SK-N-SH (cell line): ENCODE measurements around the gene SH2D3C. TPM values are rescaled to one million over a fixed set of nuclear protein-coding genes. Genes with fewer than 3 reads are reported as not detected.

Experiments
- CTCF ChIA-PET: fragments of 300-600, 350-600 bp; formaldehyde crosslinking; extraction: SDS; loops from one replicate; lab custom pipeline; 2021; lab: Yijun Ruan, JAX
- POLR2A ChIA-PET: fragments of 350-600 bp; sonication (Branson Sonifier 250); formaldehyde crosslinking; extraction: SDS; loops from one replicate; lab custom pipeline; 2020; ENCODE audit warnings: antibody characterized with exemption, inconsistent platforms; lab: Yijun Ruan, JAX
- DNase-seq: peaks from one replicate; pipeline ENCODE4 v3.0.0; 2012
- H2AFZ ChIP-seq: fragments of 200-600 bp; sonication (generic); 2 replicates; pipeline ENCODE4 v1.8.1; 2016; ENCODE audit warnings: antibody characterized with exemption, mild to moderate bottlenecking, low read depth
- H3F3A ChIP-seq: fragments of 200-600 bp; sonication (generic); replicated peaks from 2 replicates; pipeline ENCODE3; 2016; ENCODE audit warnings: antibody characterized with exemption, mild to moderate bottlenecking; ENCODE audit not compliant: insufficient read depth
- H3K27ac ChIP-seq, 2 experiments: fragments of 200-500 bp in 1 of 2; fragments of 200-600 bp in 1 of 2; sonication (Bioruptor generic) in 1 of 2; sonication (generic), shearing (Covaris generic) in 1 of 2; 2 replicates each; pipeline versions ENCODE4 v1.5.1 to v1.6.1; 2014 to 2016; ENCODE audit warnings: low read depth in 2 of 2, inconsistent platforms in 1 of 2, low read length in 1 of 2, mild to moderate bottlenecking in 1 of 2, mixed read lengths in 1 of 2
- H3K27me3 ChIP-seq: fragments of 200-600 bp; sonication (generic), shearing (Covaris generic); 2 replicates; pipeline ENCODE4 v1.6.1; 2016; ENCODE audit warnings: mixed run types; ENCODE audit not compliant: insufficient read depth
- H3K36me3 ChIP-seq, 2 experiments: fragments of 200-500 bp in 1 of 2; fragments of 200-600 bp in 1 of 2; sonication (Bioruptor generic) in 1 of 2; sonication (generic) in 1 of 2; replicated peaks in 1 of 2; 2 replicates each; pipeline versions ENCODE3 to v1.5.1; 2014 to 2016; ENCODE audit warnings: low read length in 1 of 2, mild to moderate bottlenecking in 1 of 2; ENCODE audit not compliant: insufficient read depth in 2 of 2, control insufficient read depth in 1 of 2
- H3K4me1 ChIP-seq, 2 experiments: fragments of 200-500 bp in 1 of 2; fragments of 200-600 bp in 1 of 2; sonication (Bioruptor generic) in 1 of 2; sonication (generic), shearing (Covaris generic) in 1 of 2; 2 replicates each; pipeline versions ENCODE4 v1.5.1 to v1.6.1; 2014 to 2016; ENCODE audit warnings: low read depth in 1 of 2, low read length in 1 of 2, mixed run types in 1 of 2; ENCODE audit not compliant: insufficient read depth in 2 of 2, control insufficient read depth in 1 of 2
- H3K4me2 ChIP-seq: fragments of 200-600 bp; sonication (generic), shearing (Covaris generic); 2 replicates; pipeline ENCODE4 v1.6.1; 2017; ENCODE audit warnings: mixed run types
- H3K4me3 ChIP-seq, 2 experiments: fragments of 200-500 bp in 1 of 2; fragments of 200-600 bp in 1 of 2; sonication (Bioruptor generic) in 1 of 2; sonication (generic), shearing (Covaris generic) in 1 of 2; 2 replicates each; pipeline versions ENCODE4 v1.5.1 to v1.8.1; 2014 to 2016; ENCODE audit warnings: low read depth in 2 of 2, inconsistent platforms in 1 of 2, low read length in 1 of 2, mild to moderate bottlenecking in 1 of 2, mixed read lengths in 1 of 2, moderate library complexity in 1 of 2
- H3K79me2 ChIP-seq: fragments of 200-600 bp; sonication (generic); 2 replicates; pipeline ENCODE4 v1.8.1; 2017; ENCODE audit warnings: mild to moderate bottlenecking; ENCODE audit not compliant: insufficient read depth
- H3K9ac ChIP-seq: fragments of 200-600 bp; sonication (generic); 2 replicates; pipeline ENCODE4 v1.6.1; 2017; ENCODE audit warnings: mixed run types
- H3K9me2 ChIP-seq: fragments of 200-600 bp; sonication (generic); 2 replicates; pipeline ENCODE4 v1.6.1; 2017; ENCODE audit warnings: mixed run types
- H3K9me3 ChIP-seq: fragments of 200-600 bp; sonication (generic); 2 replicates; pipeline ENCODE4 v1.6.1; 2017; ENCODE audit warnings: mixed run types, mild to moderate bottlenecking, moderate library complexity
- H4K20me1 ChIP-seq: fragments of 200-600 bp; sonication (generic); 2 replicates; pipeline ENCODE4 v1.6.1; 2017; ENCODE audit warnings: mild to moderate bottlenecking, mixed run types; ENCODE audit not compliant: insufficient read depth
- ELF1 ChIP-seq: IDR thresholded peaks from 2 replicates; pipeline ENCODE4 v1.4.0; 2012
- EP300 ChIP-seq, 2 experiments: IDR thresholded peaks; 2 replicates each; pipeline versions ENCODE4 v1.4.0 to v1.6.1; 2012; ENCODE audit warnings: borderline replicate concordance in 1 of 2, low read depth in 1 of 2, low read length in 1 of 2
- EZH2phosphoT487 ChIP-seq: fragments of 200-600 bp; sonication (generic); IDR thresholded peaks from 2 replicates; pipeline ENCODE4 v1.6.1; 2017; ENCODE audit warnings: low read depth, mixed run types, mild to moderate bottlenecking, antibody characterized with exemption, moderate library complexity, borderline replicate concordance
- GATA2 ChIP-seq: sonication (generic); formaldehyde crosslinking; IDR thresholded peaks from 2 replicates; pipeline ENCODE4 v1.5.0; 2020; ENCODE audit warnings: mild to moderate bottlenecking, missing genetic modification reagents
- JUND ChIP-seq: IDR thresholded peaks from 2 replicates; pipeline ENCODE4 v1.4.0; 2012
- MEF2A ChIP-seq: IDR thresholded peaks from 2 replicates; pipeline ENCODE4 v1.4.0; 2012; ENCODE audit warnings: low read depth, borderline replicate concordance
- MXI1 ChIP-seq: IDR thresholded peaks from 2 replicates; pipeline ENCODE4 v1.6.1; 2012; ENCODE audit warnings: mild to moderate bottlenecking, low read depth, low read length, improper control_type of control experiment
- NRF1 ChIP-seq: IDR thresholded peaks from 2 replicates; pipeline ENCODE4 v1.6.1; 2012; ENCODE audit warnings: low read depth, mild to moderate bottlenecking, low read length
- POLR2AphosphoS5 ChIP-seq: IDR thresholded peaks from 2 replicates; pipeline ENCODE4 v1.6.1; 2012; ENCODE audit warnings: low read depth, low read length
- RCOR1 ChIP-seq: fragments of 150-350 bp; IDR thresholded peaks from 2 replicates; pipeline ENCODE4 v1.6.1; 2017; ENCODE audit warnings: antibody characterized with exemption, low read length
- RFX5 ChIP-seq: IDR thresholded peaks from 2 replicates; pipeline ENCODE4 v1.6.1; 2012; ENCODE audit warnings: mild to moderate bottlenecking, improper control_type of control experiment, low read length
- RXRA ChIP-seq: IDR thresholded peaks from 2 replicates; pipeline ENCODE4 v1.4.0; 2012; ENCODE audit warnings: low read depth, mild to moderate bottlenecking, borderline replicate concordance
- SMC3 ChIP-seq: IDR thresholded peaks from 2 replicates; pipeline ENCODE4 v1.6.1; 2012; ENCODE audit warnings: low read depth, low read length, improper control_type of control experiment
- TCF12 ChIP-seq: IDR thresholded peaks from 2 replicates; pipeline ENCODE4 v1.4.0; 2012
- YY1 ChIP-seq: IDR thresholded peaks from 2 replicates; pipeline ENCODE4 v1.4.0; 2012; ENCODE audit warnings: low read depth, mild to moderate bottlenecking
- WGBS: methylation state at CpG from one replicate; pipeline ENCODE4 v1.1.6; 2017; ENCODE audit warnings: low lambda C conversion rate; 5-methylcytosine and 5-hydroxymethylcytosine counted together
- polyA plus RNA-seq, 3 experiments: library from polyadenylated mRNA; depleted of rRNA; stranded (reverse); fragments of >200 nt; gene quantifications; 2 replicates each; pipeline ENCODE4 v1.2.3, GENCODE V29; 2012
- TF ChIP-seq, protein P1 (sequence below): fragments of 150-350 bp; IDR thresholded peaks from 2 replicates; pipeline ENCODE4 v1.6.1; 2017; ENCODE audit warnings: antibody characterized with exemption, low read length, low read depth, borderline replicate concordance
- TF ChIP-seq, protein P2 (sequence below): IDR thresholded peaks from 2 replicates; pipeline ENCODE4 v1.4.0; 2012; ENCODE audit warnings: low read depth, borderline replicate concordance
- TF ChIP-seq, protein P3 (sequence below): IDR thresholded peaks from 2 replicates; pipeline ENCODE4 v1.4.0; 2012; ENCODE audit warnings: low read depth

Gene SH2D3C
- polyA plus RNA-seq, 1 of the 3 experiments (the other 2 are of a cell fraction), result 0.15 TPM

DNA sequence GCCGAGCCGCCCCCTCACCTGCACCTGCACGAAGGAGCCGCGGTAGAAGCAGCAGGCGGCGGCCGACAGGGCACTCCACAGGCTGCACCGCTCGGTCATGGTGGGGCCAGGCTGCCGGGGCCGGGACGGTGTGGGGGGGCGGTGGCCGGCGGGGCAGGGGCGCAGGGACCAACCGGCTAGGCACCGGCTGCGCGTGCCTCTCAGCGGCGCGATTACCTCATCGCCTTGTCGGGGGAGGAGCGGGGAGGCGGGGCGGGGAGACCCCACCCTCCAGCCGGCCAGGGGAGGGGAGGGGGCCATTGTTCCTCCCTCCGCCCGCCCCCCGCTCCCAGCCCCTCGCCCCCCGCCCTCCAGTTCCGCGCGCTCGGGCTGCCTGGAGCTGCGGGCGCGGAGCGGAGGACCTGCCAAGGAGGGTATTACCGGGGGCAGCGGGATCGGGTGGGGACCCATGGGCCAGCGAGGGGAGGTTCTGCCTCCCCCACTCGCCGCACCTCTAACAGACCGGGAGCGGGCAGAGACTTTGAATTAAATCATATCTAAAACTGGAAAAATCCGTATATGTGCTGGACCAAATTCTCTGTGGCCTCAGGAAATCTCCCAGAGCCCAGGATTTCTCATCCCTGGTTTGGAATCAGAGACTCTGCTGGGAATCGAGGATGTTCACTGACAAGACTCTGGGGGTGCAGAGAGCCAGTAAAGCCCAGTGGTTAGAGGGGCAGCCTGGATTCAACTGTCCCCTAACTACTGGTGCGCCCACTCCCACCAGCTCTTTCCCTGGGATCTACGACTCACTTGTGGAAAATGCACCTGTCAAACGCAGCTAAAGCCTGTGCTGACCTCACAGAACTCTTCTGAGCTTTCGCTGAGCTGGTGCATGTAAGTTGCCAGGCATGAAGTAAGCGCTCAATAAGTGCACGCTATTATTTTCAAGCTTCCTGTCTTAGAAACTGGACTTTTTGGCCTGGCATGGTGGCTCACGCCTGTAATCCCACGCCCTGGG, 23.1 kb downstream of the SH2D3C start:
- POLR2A ChIA-PET, result interaction anchor here (0.7 to 1.8 kb wide), 4 partner anchors 12 to 25 kb away, joined by 3 to 7 read pairs (median 3); no protein-coding TSS in a partner anchor
- CTCF ChIA-PET, result interaction anchor here (0.8 to 3.8 kb wide), 9 partner anchors 8 to 166 kb away, joined by 3 to 23 read pairs (median 4); partner anchors contain the start of genes CDK9 and TOR2A
- 40% methylated on average over 17 of the region's 61 CpGs for WGBS
- peak; percentile 97 for DNase-seq
- Histone ChIP-seq H3K9ac (no peak overlapping the region), H3F3A (no peaks in the 10 kb centered on the region), H3K4me2 (no peak overlapping the region), H3K27me3 (peaks cover 20% of the 10 kb centered on the region), H3K9me3 (no peaks in the 10 kb centered on the region), H3K79me2 (no peaks in the 10 kb centered on the region), H3K9me2 (no peaks in the 10 kb centered on the region), H3K36me3 (no peaks in the 10 kb centered on the region), H4K20me1 (no peaks in the 10 kb centered on the region), H3K4me3 (peak overlapping the region in 1 of 2 experiments; percentile 54; a peak in 2 of 4 replicates), H2AFZ (no peak overlapping the region), H3K4me1 (peaks cover 0 to 20% of the 10 kb centered on the region in 2 experiments; a peak in 1 of 4 replicates), H3K27ac (peak overlapping the region in 1 of 2 experiments; percentile 72; a peak in 2 of 4 replicates)
- no peak for TF ChIP-seq SMC3
- TF ChIP-seq, protein P1, sequence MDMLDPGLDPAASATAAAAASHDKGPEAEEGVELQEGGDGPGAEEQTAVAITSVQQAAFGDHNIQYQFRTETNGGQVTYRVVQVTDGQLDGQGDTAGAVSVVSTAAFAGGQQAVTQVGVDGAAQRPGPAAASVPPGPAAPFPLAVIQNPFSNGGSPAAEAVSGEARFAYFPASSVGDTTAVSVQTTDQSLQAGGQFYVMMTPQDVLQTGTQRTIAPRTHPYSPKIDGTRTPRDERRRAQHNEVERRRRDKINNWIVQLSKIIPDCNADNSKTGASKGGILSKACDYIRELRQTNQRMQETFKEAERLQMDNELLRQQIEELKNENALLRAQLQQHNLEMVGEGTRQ, result no peak
- no peak for TF ChIP-seq JUND
- TF ChIP-seq, protein P2, sequence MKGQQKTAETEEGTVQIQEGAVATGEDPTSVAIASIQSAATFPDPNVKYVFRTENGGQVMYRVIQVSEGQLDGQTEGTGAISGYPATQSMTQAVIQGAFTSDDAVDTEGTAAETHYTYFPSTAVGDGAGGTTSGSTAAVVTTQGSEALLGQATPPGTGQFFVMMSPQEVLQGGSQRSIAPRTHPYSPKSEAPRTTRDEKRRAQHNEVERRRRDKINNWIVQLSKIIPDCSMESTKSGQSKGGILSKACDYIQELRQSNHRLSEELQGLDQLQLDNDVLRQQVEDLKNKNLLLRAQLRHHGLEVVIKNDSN, result no peak
- TF ChIP-seq ELF1, result no peak

DNA sequence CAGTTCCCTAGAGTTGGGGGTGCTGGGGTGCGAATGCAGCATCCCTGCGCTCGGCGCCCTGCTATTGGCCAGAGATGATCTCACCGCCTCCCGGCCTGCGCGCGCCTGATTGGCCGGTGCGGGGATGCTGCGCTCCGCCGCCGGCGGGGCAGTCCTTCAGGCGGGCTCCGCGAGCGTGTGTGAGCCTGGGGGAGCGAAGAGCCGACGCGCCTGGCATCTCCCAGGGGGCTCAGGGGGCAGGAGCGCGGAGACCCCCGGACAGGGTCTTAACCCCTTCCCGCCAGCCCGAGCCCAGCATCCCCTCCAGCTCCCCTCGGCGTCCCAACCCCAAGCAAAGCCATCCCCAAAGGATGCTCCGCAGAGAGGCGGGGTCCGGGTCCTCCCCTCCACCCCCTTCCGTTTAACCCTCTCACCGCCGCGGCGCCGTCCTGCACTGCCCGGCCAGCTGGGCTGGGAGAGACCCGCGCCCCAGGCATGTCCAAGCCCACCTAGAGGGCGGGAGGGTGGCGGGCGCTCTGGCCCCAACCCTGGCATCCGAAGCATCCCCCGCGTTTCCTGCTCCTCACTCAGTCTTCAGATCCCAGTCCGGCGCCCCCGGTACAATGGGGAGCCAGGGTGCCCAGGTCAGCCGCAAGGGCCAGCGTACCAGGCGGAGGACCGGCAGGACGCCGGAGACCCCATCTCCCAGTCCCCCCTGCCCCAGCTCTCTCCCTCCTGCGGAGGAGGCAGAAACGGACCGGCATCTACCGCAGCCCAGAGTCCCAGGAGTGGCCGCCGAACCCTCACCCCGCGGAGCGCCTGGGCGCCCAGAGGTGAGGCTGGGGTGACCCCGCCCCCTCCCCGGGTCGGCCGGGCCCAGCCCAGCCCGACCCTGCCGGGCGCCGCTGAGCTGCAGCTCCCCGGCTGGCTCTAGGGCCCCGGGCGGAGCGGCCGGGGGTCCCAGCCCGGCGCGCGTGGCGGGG, 24.1 kb downstream of the SH2D3C start:
- CTCF ChIA-PET, result interaction anchor here (1.1 to 4.4 kb wide), 6 partner anchors 11 to 167 kb away, joined by 3 to 28 read pairs (median 8); partner anchors contain the start of genes CDK9 and TOR2A
- no peaks in the 10 kb centered on the region for H3K36me3 ChIP-seq
- H4K20me1 ChIP-seq, result no peaks in the 10 kb centered on the region
- no peak for TF ChIP-seq TCF12
- peak; percentile 29; the same call in 1 of the 2 replicates for TF ChIP-seq NRF1
- peak; percentile 48; the same call in 1 of the 2 replicates for TF ChIP-seq MXI1
- no peak for TF ChIP-seq POLR2AphosphoS5
- 0 out of 2 replicates have a peak, but pooled peaks have one; percentile 12 for TF ChIP-seq RCOR1
- no peak for TF ChIP-seq RFX5
- no peak for TF ChIP-seq EZH2phosphoT487
- no peak for TF ChIP-seq MEF2A
- no peak for TF ChIP-seq GATA2
- TF ChIP-seq RXRA, result no peak
- TF ChIP-seq EP300 (IDR thresholded peaks at IDR 0.05; ENCODE audit: borderline replicate concordance in 1 of 2, low read depth in 1 of 2, low read length in 1 of 2), result no peak
- TF ChIP-seq, protein P3, sequence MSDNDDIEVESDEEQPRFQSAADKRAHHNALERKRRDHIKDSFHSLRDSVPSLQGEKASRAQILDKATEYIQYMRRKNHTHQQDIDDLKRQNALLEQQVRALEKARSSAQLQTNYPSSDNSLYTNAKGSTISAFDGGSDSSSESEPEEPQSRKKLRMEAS, result 0 out of 2 replicates have a peak, but pooled peaks have one; percentile 51
- TF ChIP-seq YY1, result no peak
- no peak for TF ChIP-seq JUND
- H3F3A ChIP-seq, result no peaks in the 10 kb centered on the region
- POLR2A ChIA-PET, result interaction anchor here (1.0 to 1.8 kb wide), 3 partner anchors 11 to 31 kb away, joined by 3 to 7 read pairs (median 7); partner anchors contain the start of gene CDK9
- H3K4me1 ChIP-seq, result peaks cover 0 to 20% of the 10 kb centered on the region in 2 experiments; a peak in 1 of 4 replicates
- H3K9ac ChIP-seq, result no peak overlapping the region
- peak overlapping the region in 1 of 2 experiments; percentile 72; a peak in 2 of 4 replicates for H3K27ac ChIP-seq
- DNase-seq, result peak; percentile 95
- no peaks in the 10 kb centered on the region for H3K79me2 ChIP-seq
- H3K4me2 ChIP-seq, result peak overlapping the region; percentile 65
- H3K9me2 ChIP-seq, result no peaks in the 10 kb centered on the region
- peaks cover 20% of the 10 kb centered on the region for H3K27me3 ChIP-seq
- WGBS, result 0% methylated on average over 12 of the region's 86 CpGs
- H3K4me3 ChIP-seq, result peak overlapping the region; percentile 43 to 54; a peak in 2 of 4 replicates
- no peak overlapping the region for H2AFZ ChIP-seq
- H3K9me3 ChIP-seq, result no peaks in the 10 kb centered on the region
